Nephron progenitor cell (in vitro differentiated cells): ENCODE measurements around the gene HYAL3.
A peak's percentile ranks its signal among the peaks of the same experiment; 100 is the strongest.

Experiments used
- DNase-seq: peaks from one replicate; pipeline ENCODE4 v3.0.0; 2021
- H3K27ac Mint-ChIP-seq: 2 replicates; pipeline ENCODE4 v1.8.0; 2021; ENCODE audit warnings: mild to moderate bottlenecking, moderate library complexity, mixed read lengths
- H3K27me3 Mint-ChIP-seq: 2 replicates; pipeline ENCODE4 v1.8.0; 2021; ENCODE audit warnings: mild to moderate bottlenecking, low read depth, mixed read lengths; ENCODE audit not compliant: poor library complexity
- H3K36me3 Mint-ChIP-seq: 2 replicates; pipeline ENCODE4 v1.8.0; 2021; ENCODE audit warnings: low read depth, mixed read lengths
- H3K4me1 Mint-ChIP-seq: 2 replicates; pipeline ENCODE4 v1.8.0; 2021; ENCODE audit warnings: mixed read lengths
- H3K4me3 Mint-ChIP-seq: 2 replicates; pipeline ENCODE4 v1.8.0; 2021; ENCODE audit warnings: mild to moderate bottlenecking, moderate library complexity, mixed read lengths
- H3K9me3 Mint-ChIP-seq: 2 replicates; pipeline ENCODE4 v1.8.0; 2021; ENCODE audit warnings: mild to moderate bottlenecking, moderate library complexity, mixed read lengths
- CTCF ChIP-seq: fragments of 200-600 bp; sonication (generic); IDR thresholded peaks from 2 replicates; pipeline ENCODE4 v1.5.0; 2021; ENCODE audit warnings: antibody characterized with exemption

Gene HYAL3

GRCh38 chr3:50298836-50299637, at the start of gene HYAL3, which contains the start of gene NAA80:
HYAL3 (minus strand) TSS chr3:50299405; CDS start chr3:50295602, 3,803 bp downstream.
NAA80 (minus strand) TSS chr3:50299405; CDS start chr3:50297463, 1,942 bp downstream.
- peak; percentile 26 for TF ChIP-seq CTCF
- H3K9me3 Mint-ChIP-seq, result no peaks in the 10 kb centered on the region
- H3K4me1 Mint-ChIP-seq, result peaks cover 29% of the 10 kb centered on the region
- H3K36me3 Mint-ChIP-seq, result no peaks in the 10 kb centered on the region
- H3K27me3 Mint-ChIP-seq, result peaks cover 5% of the 10 kb centered on the region
- peak within 1 kb of the TSS; percentile 96 for H3K4me3 Mint-ChIP-seq
- H3K27ac Mint-ChIP-seq, result peak within 1 kb of the TSS; percentile 95
- peak; percentile 99 for DNase-seq

DNA sequence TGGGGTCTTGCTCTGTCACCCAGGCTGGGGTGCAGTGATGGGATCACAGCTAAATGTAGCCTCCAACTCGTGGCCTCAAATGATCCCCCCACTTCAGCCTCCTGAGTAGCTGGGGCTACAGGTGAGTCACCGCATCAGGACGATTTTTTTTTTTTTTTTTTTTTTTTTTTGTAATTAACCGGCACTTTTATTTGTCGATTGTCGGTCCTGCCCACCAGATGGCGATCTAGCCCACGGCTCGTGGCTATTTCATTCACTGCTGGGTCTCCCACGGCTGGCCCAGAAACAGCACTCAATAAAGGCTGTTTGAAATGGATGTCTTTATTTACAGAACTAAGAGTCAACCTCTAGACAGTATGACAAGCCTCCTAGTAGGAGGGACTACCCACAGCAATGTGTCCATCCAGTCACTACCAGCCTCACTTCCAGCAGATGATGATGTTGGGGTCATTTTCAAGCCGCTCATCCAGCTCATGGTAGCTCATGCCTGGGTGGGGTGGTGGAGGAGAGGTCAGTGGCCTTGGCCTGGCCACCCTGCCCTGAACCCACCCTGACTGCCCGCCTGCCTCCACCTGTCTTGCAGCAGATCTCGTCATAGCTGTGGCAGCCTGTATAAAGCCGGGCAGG, 48.1 kb upstream of the HYAL3 start:
- Mint-ChIP-seq H3K4me3 (peak overlapping the region; percentile 30), H3K9me3 (peaks cover 4% of the 10 kb centered on the region), H3K4me1 (peaks cover 25% of the 10 kb centered on the region), H3K36me3 (peaks cover 7% of the 10 kb centered on the region), H3K27ac (no peak overlapping the region), H3K27me3 (peaks cover 46% of the 10 kb centered on the region)
- DNase-seq, result peak; percentile 73
- TF ChIP-seq CTCF, result peak; percentile 61

GRCh38 chr3:50345586-50346234, 46.5 kb upstream of the HYAL3 start, which contains the start of gene ZMYND10:
ZMYND10 (minus strand) TSS chr3:50345732; CDS start chr3:50345579, 153 bp downstream.
- Mint-ChIP-seq H3K27ac (no peak within 1 kb of the TSS), H3K36me3 (peaks cover 7% of the 10 kb centered on the region), H3K27me3 (peaks cover 62% of the 10 kb centered on the region), H3K9me3 (peaks cover 4% of the 10 kb centered on the region), H3K4me1 (peaks cover 16% of the 10 kb centered on the region), H3K4me3 (peak within 1 kb of the TSS; percentile 82)
- DNase-seq, result peak; percentile 82
- TF ChIP-seq CTCF, result no peak

DNA sequence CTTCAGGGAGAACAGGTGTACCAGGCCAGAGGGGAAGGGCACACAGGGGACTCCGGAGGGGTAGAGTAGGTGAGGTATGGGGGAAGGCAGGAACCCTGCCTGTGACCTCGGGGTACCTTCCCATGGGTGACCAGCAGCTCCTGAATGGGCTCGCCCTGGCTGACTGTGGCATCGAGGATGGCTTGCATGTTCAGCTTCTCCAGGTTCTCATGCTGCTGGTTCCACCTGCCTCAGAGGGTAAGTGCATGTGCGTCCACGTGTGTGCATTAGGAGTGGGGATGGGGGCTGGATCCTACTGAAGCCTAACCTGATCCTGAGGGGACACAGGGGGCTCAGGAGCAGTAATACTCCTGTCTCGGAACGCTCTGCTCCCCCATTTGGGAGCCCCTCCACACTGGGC, 45.8 kb upstream of the HYAL3 start:
- Mint-ChIP-seq H3K4me1 (peaks cover 11% of the 10 kb centered on the region), H3K4me3 (peak overlapping the region; percentile 82), H3K27me3 (peaks cover 69% of the 10 kb centered on the region), H3K27ac (no peak overlapping the region), H3K36me3 (peaks cover 7% of the 10 kb centered on the region), H3K9me3 (peaks cover 4% of the 10 kb centered on the region)
- no peak for DNase-seq
- TF ChIP-seq CTCF, result no peak

DNA sequence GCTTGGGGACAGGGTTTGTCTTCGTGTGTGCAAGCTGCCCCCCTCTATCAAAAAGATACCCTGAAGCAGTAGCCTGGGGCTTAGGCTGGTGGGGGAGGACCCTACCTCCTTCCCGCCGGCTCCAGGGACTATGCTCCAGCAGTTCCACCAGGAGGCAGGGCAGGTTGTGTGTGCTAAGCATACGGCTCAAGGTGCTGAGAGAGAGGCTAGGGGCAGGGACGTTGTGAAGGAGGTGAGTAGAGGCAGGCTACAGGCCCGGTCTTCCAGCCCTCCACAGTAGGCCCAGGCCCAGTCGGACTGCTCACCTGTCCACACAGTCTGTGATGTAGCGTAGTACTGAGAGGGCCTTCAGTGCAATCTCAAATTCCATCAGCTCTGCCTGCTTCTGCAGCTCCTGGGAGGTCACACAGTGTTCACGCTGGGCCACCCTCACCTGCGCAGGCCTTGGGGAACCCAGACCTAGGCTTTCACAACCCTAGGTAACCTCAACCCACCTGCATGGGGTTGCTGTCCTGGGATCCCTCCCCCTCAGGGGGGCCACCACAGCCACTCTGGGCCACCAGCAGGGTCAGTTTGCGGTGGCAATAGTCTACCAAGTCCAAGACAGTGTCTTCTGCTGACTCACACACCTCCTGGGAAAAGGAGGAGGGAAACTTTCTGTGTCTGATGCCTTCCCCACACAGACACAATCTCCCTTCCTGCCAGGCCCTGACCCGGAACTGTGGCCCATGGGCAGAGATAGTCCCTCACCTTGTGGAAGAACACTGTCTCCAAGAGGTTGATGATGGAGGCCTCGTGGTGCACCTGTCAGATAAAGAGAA, 43.8 kb upstream of the HYAL3 start:
- no peak overlapping the region for H3K4me3 Mint-ChIP-seq
- peaks cover 27% of the 10 kb centered on the region for H3K4me1 Mint-ChIP-seq
- peaks cover 4% of the 10 kb centered on the region for H3K9me3 Mint-ChIP-seq
- H3K27me3 Mint-ChIP-seq, result peaks cover 89% of the 10 kb centered on the region
- no peak overlapping the region for H3K27ac Mint-ChIP-seq
- DNase-seq, result no peak
- TF ChIP-seq CTCF, result no peak
- H3K36me3 Mint-ChIP-seq, result peaks cover 1% of the 10 kb centered on the region
